ENCODE data around the gene TSEN15.

The TSEN15 gene

DNA sequence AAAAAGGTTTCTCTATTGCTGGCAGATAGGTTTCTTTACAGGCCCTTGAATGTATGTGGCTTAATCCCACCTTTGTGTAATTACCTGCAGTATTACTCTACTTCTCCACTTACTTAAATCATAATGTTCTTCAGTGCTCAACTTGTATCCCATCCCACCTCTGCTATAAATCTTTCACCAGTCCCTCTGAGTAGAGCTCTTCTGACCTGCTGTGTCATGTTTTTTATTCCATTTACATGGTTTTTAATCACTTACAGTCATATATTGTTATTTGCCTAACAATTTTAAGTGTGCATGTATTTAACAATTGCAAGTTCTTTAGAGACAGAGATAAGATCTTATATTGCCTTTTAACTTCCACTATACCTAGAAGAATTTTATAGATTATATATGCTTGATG lies 2.4 kb downstream of the TSEN15 start (continued):
- TF ChIP-seq, protein P1, sequence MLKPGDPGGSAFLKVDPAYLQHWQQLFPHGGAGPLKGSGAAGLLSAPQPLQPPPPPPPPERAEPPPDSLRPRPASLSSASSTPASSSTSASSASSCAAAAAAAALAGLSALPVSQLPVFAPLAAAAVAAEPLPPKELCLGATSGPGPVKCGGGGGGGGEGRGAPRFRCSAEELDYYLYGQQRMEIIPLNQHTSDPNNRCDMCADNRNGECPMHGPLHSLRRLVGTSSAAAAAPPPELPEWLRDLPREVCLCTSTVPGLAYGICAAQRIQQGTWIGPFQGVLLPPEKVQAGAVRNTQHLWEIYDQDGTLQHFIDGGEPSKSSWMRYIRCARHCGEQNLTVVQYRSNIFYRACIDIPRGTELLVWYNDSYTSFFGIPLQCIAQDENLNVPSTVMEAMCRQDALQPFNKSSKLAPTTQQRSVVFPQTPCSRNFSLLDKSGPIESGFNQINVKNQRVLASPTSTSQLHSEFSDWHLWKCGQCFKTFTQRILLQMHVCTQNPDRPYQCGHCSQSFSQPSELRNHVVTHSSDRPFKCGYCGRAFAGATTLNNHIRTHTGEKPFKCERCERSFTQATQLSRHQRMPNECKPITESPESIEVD (tag by site-specific recombination; IDR thresholded peaks at IDR 0.05) = peak; percentile 81

DNA sequence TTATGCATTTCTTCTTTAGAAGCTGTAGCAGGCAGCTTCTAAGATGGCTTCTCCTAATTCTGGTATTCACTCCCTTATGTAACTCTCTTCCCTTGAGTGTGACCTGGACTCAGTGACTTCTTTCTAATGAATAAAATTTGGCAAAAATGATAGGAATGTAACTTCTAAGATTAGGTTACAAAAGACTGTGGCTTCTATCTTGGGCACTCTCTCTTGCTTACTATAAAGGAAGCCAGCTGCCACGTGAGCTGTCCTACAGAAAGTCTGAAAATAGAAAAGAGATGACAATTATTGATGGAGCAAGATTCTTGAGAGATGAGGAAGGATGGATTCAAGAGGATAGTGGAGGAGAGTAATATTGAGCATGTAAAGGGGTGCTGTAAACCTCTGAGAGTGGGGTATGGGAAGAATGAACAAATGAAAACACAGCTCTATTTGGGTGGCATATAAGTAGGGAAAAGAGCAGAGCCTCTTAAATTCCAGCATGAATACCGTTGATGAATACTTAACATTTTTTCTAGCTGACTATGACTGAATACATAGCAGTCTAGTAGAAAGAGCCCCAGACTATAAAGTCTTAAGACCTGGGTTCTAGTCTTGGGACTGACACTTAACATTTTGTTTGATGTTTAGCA lies 5.5 kb downstream of the TSEN15 start:
- Histone ChIP-seq H3K4me3 (ENCODE audit: low read depth, low read length) (no peak overlapping the region), H3K27ac (ENCODE audit: extremely low read depth, low read depth, low read length) (no peak overlapping the region), H3K9me3 (ENCODE audit: control insufficient read depth, insufficient read depth, low read depth, low read length) (no peaks in the 10 kb centered on the region), H3K4me1 (ENCODE audit: control insufficient read depth, insufficient read depth, low read length) (peaks cover 7% of the 10 kb centered on the region; the same call in 1 of the 2 replicates), H3K36me3 (ENCODE audit: control insufficient read depth in 2 of 2, insufficient read depth in 1 of 2, low read length in 2 of 2) (peaks cover 0 to 17% of the 10 kb centered on the region in 2 experiments; a peak in 1 of 3 replicates)
- TF ChIP-seq, protein P2, sequence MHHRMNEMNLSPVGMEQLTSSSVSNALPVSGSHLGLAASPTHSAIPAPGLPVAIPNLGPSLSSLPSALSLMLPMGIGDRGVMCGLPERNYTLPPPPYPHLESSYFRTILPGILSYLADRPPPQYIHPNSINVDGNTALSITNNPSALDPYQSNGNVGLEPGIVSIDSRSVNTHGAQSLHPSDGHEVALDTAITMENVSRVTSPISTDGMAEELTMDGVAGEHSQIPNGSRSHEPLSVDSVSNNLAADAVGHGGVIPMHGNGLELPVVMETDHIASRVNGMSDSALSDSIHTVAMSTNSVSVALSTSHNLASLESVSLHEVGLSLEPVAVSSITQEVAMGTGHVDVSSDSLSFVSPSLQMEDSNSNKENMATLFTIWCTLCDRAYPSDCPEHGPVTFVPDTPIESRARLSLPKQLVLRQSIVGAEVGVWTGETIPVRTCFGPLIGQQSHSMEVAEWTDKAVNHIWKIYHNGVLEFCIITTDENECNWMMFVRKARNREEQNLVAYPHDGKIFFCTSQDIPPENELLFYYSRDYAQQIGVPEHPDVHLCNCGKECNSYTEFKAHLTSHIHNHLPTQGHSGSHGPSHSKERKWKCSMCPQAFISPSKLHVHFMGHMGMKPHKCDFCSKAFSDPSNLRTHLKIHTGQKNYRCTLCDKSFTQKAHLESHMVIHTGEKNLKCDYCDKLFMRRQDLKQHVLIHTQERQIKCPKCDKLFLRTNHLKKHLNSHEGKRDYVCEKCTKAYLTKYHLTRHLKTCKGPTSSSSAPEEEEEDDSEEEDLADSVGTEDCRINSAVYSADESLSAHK (tag by site-specific recombination; IDR thresholded peaks at IDR 0.05) = no peak
- TF ChIP-seq PRDM1 (tag by site-specific recombination; IDR thresholded peaks at IDR 0.05) = peak; percentile 38; the same call in 1 of the 2 replicates
- CTCF ChIA-PET = interaction anchor here (0.7 kb wide), 1 partner anchor 402 kb away, joined by 4 read pairs; no protein-coding TSS in a partner anchor
- POLR2A ChIA-PET = no interaction called here

DNA sequence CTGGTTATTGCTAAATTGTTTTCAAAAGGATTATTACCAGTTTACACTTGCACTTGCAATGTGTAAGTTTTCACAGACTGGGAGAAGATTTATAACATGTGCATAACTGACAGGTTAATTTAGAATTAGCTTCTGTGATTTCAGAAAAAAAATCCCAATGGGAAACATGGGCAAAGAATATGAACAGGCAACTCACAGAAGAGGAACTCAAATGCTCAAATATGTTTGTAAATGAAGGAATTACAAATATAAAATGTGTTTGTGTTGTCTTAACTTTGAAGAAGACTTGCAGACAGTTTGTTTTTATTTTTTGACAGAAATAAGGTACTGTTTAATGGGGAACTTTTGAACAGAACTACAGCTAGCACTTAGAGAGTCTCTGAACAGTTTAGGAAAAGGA lies 8.4 kb downstream of the TSEN15 start:
- H3K4me3 ChIP-seq (ENCODE audit: low read depth, low read length) = no peak overlapping the region
- peaks cover 7% of the 10 kb centered on the region; the same call in 1 of the 2 replicates for H3K4me1 ChIP-seq (ENCODE audit: control insufficient read depth, insufficient read depth, low read length)
- POLR2A ChIA-PET = interaction anchor here (1.3 kb wide), 1 partner anchor 8 kb away, joined by 4 read pairs; the partner anchor contains the start of gene TSEN15
- no peak overlapping the region for H3K27ac ChIP-seq (ENCODE audit: extremely low read depth, low read depth, low read length)
- TF ChIP-seq, protein P3, sequence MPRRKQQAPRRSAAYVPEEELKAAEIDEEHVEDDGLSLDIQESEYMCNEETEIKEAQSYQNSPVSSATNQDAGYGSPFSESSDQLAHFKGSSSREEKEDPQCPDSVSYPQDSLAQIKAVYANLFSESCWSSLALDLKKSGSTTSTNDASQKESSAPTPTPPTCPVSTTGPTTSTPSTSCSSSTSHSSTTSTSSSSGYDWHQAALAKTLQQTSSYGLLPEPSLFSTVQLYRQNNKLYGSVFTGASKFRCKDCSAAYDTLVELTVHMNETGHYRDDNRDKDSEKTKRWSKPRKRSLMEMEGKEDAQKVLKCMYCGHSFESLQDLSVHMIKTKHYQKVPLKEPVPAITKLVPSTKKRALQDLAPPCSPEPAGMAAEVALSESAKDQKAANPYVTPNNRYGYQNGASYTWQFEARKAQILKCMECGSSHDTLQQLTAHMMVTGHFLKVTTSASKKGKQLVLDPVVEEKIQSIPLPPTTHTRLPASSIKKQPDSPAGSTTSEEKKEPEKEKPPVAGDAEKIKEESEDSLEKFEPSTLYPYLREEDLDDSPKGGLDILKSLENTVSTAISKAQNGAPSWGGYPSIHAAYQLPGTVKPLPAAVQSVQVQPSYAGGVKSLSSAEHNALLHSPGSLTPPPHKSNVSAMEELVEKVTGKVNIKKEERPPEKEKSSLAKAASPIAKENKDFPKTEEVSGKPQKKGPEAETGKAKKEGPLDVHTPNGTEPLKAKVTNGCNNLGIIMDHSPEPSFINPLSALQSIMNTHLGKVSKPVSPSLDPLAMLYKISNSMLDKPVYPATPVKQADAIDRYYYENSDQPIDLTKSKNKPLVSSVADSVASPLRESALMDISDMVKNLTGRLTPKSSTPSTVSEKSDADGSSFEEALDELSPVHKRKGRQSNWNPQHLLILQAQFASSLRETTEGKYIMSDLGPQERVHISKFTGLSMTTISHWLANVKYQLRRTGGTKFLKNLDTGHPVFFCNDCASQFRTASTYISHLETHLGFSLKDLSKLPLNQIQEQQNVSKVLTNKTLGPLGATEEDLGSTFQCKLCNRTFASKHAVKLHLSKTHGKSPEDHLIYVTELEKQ (tag by site-specific recombination; IDR thresholded peaks at IDR 0.05; ENCODE audit: borderline replicate concordance) = no peak
- peak; percentile 23 for TF ChIP-seq SETDB1 (IDR thresholded peaks at IDR 0.05; ENCODE audit: insufficient read length, low read length)
- H3K9me3 ChIP-seq (ENCODE audit: control insufficient read depth, insufficient read depth, low read depth, low read length) = no peaks in the 10 kb centered on the region
- CTCF ChIA-PET = interaction anchor here (0.6 to 0.7 kb wide), 3 partner anchors 163 to 1295 kb away, joined by 3 to 4 read pairs (median 4); no protein-coding TSS in a partner anchor
- H3K36me3 ChIP-seq (ENCODE audit: control insufficient read depth in 2 of 2, insufficient read depth in 1 of 2, low read length in 2 of 2) = peaks cover 0 to 13% of the 10 kb centered on the region in 2 experiments; a peak in 1 of 3 replicates

DNA sequence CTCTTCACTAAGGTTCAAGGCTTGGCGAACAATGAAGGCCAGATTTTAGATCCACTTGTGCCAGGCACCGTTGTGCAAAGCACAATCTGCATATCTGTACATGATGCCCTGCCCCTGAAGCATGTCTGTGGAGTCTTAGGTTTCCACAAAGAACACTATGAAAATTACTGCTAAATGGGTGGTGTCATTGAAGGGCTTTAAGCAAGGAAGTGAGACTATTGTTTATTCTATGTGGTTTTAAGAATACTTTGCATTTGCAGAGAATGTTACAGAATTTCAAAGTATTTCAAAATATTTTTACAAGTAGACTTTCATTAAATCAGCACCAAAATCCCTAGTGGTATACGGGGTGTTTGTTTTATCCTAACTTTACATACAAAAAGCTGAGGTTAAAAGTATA lies 8.8 kb downstream of the TSEN15 start:
- peaks cover 0 to 9% of the 10 kb centered on the region in 2 experiments; a peak in 1 of 3 replicates for H3K36me3 ChIP-seq (ENCODE audit: control insufficient read depth in 2 of 2, insufficient read depth in 1 of 2, low read length in 2 of 2)
- no peak overlapping the region for H3K4me3 ChIP-seq (ENCODE audit: low read depth, low read length)
- no peak overlapping the region for H3K27ac ChIP-seq (ENCODE audit: extremely low read depth, low read depth, low read length)
- POLR2A ChIA-PET = interaction anchor here (1.3 kb wide), 1 partner anchor 9 kb away, joined by 4 read pairs; the partner anchor contains the start of gene TSEN15
- CTCF ChIA-PET = interaction anchor here (0.7 kb wide), 2 partner anchors 162 to 778 kb away, joined by 3 to 4 read pairs; no protein-coding TSS in a partner anchor
- H3K9me3 ChIP-seq (ENCODE audit: control insufficient read depth, insufficient read depth, low read depth, low read length) = no peaks in the 10 kb centered on the region
- H3K4me1 ChIP-seq (ENCODE audit: control insufficient read depth, insufficient read depth, low read length) = peaks cover 7% of the 10 kb centered on the region; the same call in 1 of the 2 replicates
- TF ChIP-seq, protein P4, sequence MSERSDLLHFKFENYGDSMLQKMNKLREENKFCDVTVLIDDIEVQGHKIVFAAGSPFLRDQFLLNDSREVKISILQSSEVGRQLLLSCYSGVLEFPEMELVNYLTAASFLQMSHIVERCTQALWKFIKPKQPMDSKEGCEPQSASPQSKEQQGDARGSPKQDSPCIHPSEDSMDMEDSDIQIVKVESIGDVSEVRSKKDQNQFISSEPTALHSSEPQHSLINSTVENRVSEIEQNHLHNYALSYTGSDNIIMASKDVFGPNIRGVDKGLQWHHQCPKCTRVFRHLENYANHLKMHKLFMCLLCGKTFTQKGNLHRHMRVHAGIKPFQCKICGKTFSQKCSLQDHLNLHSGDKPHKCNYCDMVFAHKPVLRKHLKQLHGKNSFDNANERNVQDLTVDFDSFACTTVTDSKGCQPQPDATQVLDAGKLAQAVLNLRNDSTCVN (tag by site-specific recombination; optimal IDR thresholded peaks at IDR 0.05) = no peak
- TF ChIP-seq ZNF175 (tag by site-specific recombination; IDR thresholded peaks at IDR 0.05) (no peak), ZBTB1 (tag by site-specific recombination; IDR thresholded peaks at IDR 0.05) (no peak), ZNF221 (tag by site-specific recombination; IDR thresholded peaks at IDR 0.05; ENCODE audit: borderline replicate concordance) (no peak), ZNF341 (tag by site-specific recombination; IDR thresholded peaks at IDR 0.05; ENCODE audit: low read depth) (no peak), ZNF600 (tag by site-specific recombination; IDR thresholded peaks at IDR 0.05) (no peak), ZFHX2 (tag by site-specific recombination; conservative IDR thresholded peaks at IDR 0.05) (no peak)
- TF ChIP-seq, protein P5, sequence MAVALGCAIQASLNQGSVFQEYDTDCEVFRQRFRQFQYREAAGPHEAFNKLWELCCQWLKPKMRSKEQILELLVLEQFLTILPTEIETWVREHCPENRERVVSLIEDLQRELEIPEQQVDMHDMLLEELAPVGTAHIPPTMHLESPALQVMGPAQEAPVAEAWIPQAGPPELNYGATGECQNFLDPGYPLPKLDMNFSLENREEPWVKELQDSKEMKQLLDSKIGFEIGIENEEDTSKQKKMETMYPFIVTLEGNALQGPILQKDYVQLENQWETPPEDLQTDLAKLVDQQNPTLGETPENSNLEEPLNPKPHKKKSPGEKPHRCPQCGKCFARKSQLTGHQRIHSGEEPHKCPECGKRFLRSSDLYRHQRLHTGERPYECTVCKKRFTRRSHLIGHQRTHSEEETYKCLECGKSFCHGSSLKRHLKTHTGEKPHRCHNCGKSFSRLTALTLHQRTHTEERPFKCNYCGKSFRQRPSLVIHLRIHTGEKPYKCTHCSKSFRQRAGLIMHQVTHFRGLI (tag by site-specific recombination; IDR thresholded peaks at IDR 0.05) = no peak
- TF ChIP-seq, protein P6, sequence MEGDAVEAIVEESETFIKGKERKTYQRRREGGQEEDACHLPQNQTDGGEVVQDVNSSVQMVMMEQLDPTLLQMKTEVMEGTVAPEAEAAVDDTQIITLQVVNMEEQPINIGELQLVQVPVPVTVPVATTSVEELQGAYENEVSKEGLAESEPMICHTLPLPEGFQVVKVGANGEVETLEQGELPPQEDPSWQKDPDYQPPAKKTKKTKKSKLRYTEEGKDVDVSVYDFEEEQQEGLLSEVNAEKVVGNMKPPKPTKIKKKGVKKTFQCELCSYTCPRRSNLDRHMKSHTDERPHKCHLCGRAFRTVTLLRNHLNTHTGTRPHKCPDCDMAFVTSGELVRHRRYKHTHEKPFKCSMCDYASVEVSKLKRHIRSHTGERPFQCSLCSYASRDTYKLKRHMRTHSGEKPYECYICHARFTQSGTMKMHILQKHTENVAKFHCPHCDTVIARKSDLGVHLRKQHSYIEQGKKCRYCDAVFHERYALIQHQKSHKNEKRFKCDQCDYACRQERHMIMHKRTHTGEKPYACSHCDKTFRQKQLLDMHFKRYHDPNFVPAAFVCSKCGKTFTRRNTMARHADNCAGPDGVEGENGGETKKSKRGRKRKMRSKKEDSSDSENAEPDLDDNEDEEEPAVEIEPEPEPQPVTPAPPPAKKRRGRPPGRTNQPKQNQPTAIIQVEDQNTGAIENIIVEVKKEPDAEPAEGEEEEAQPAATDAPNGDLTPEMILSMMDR (tag by site-specific recombination; IDR thresholded peaks at IDR 0.05) = no peak

Measured in HEK293 (cell line).